Endothelial cell of umbilical vein (primary cell): ENCODE results near the gene ARNT2. TPM values are rescaled to one million over a fixed set of nuclear protein-coding genes. Genes with fewer than 3 reads are reported as not detected.

ENCODE experiments used
- BruUV-seq: library from RNA; stranded (reverse); fragments of 400-500 nt; replicated peaks from 2 replicates; lab custom pipeline; 2021; lab: Mats Ljungman, UMichigan
- CTCF ChIA-PET: fragments of 300-600, 350-600 bp; sonication (Branson Sonifier 250); formaldehyde crosslinking; loops from one replicate; lab custom pipeline; 2021; ENCODE audit warnings: antibody characterized with exemption, inconsistent platforms; lab: Charles Lee
- POLR2A ChIA-PET: fragments of 300-600, 350-600 bp; sonication (Branson Sonifier 250); formaldehyde crosslinking; loops from one replicate; lab custom pipeline; 2021; ENCODE audit warnings: antibody characterized with exemption, inconsistent platforms; lab: Charles Lee
- DNase-seq: peaks from one replicate; pipeline ENCODE4 v3.0.0-alpha.2; 2011; ENCODE audit warnings: low read depth, low spot score
- FAIRE-seq: peaks from 2 replicates; lab custom pipeline; 2011; peaks lifted over from hg19 to GRCh38; lab: Jason Lieb, UNC
- H2AFZ ChIP-seq: 2 replicates; pipeline ENCODE4 v1.6.0; 2012; ENCODE audit warnings: low read depth, low read length, control low read depth, inconsistent platforms
- H3K27ac ChIP-seq: 2 replicates; pipeline ENCODE4 v1.5.1; 2011; ENCODE audit warnings: low read depth, mild to moderate bottlenecking, control low read depth, low read length, moderate library complexity; ENCODE audit not compliant: insufficient read depth
- H3K27me3 ChIP-seq, 2 experiments: 2 replicates each; pipeline versions ENCODE4 v1.6.0 to v1.6.1; 2011; ENCODE audit warnings: low read length in 2 of 2, mixed read lengths in 1 of 2; ENCODE audit not compliant: control insufficient read depth in 2 of 2, insufficient read depth in 2 of 2
- H3K36me3 ChIP-seq, 2 experiments: 2 replicates in 1 of 2; 3 replicates in 1 of 2; pipeline ENCODE4 v1.5.1; 2011; ENCODE audit warnings: low read length in 2 of 2, mild to moderate bottlenecking in 1 of 2, moderate library complexity in 1 of 2; ENCODE audit not compliant: control insufficient read depth in 2 of 2, insufficient read depth in 2 of 2; ENCODE audit errors: extremely low read depth in 1 of 2
- H3K4me1 ChIP-seq: 3 replicates; pipeline ENCODE4 v1.5.1; 2011; ENCODE audit warnings: mild to moderate bottlenecking, low read length; ENCODE audit not compliant: control insufficient read depth, insufficient read depth; ENCODE audit errors: extremely low read depth
- H3K4me2 ChIP-seq: 2 replicates; pipeline ENCODE4 v1.6.1; 2011; ENCODE audit warnings: low read length, control low read depth, mixed read lengths; ENCODE audit not compliant: insufficient read depth
- H3K4me3 ChIP-seq, 3 experiments: fragments of 200-600 bp in 1 of 3; sonication (generic), shearing (Covaris generic) in 1 of 3; replicated peaks in 1 of 3; 2 replicates each; pipeline ENCODE4 v1.5.1; 2011 to 2016; ENCODE audit warnings: control low read depth in 3 of 3, low read length in 3 of 3, mild to moderate bottlenecking in 2 of 3, inconsistent platforms in 1 of 3, low read depth in 1 of 3, moderate library complexity in 1 of 3; ENCODE audit not compliant: insufficient read depth in 1 of 3
- H3K79me2 ChIP-seq: 2 replicates; pipeline ENCODE4 v1.6.0; 2012; ENCODE audit warnings: low read length, inconsistent platforms; ENCODE audit not compliant: control insufficient read depth, insufficient read depth
- H3K9ac ChIP-seq: replicated peaks from 2 replicates; pipeline ENCODE3; 2011; ENCODE audit warnings: low read length, control low read depth; ENCODE audit not compliant: insufficient read depth; ENCODE audit errors: extremely low read depth
- H3K9me1 ChIP-seq: replicated peaks from 3 replicates; pipeline ENCODE4 v1.6.0; 2011; ENCODE audit warnings: mild to moderate bottlenecking, low read length; ENCODE audit not compliant: control insufficient read depth, insufficient read depth; ENCODE audit errors: extremely low read depth
- H3K9me3 ChIP-seq: replicated peaks from 2 replicates; pipeline ENCODE4 v1.5.1; 2012; ENCODE audit warnings: low read length, inconsistent platforms; ENCODE audit not compliant: control insufficient read depth, insufficient read depth
- H4K20me1 ChIP-seq: replicated peaks from 2 replicates; pipeline ENCODE3; 2011; ENCODE audit warnings: mild to moderate bottlenecking, low read length; ENCODE audit not compliant: control insufficient read depth, insufficient read depth; ENCODE audit errors: extremely low read depth
- EZH2 ChIP-seq: IDR thresholded peaks from 2 replicates; pipeline ENCODE4 v1.6.1; 2012; ENCODE audit warnings: borderline replicate concordance, low read depth, mild to moderate bottlenecking, moderate library complexity, low read length, inconsistent platforms; ENCODE audit not compliant: severe bottlenecking
- FOS ChIP-seq: IDR thresholded peaks from 2 replicates; pipeline ENCODE4 v1.6.1; 2011; ENCODE audit warnings: mild to moderate bottlenecking, low read length, moderate library complexity, borderline replicate concordance; ENCODE audit not compliant: insufficient read depth
- GATA2 ChIP-seq: IDR thresholded peaks from 2 replicates; pipeline ENCODE4 v1.7.0; 2011; ENCODE audit warnings: low read depth, mild to moderate bottlenecking, moderate library complexity, mixed read lengths, low read length; ENCODE audit not compliant: insufficient read length, insufficient read depth
- JUN ChIP-seq: IDR thresholded peaks from 2 replicates; pipeline ENCODE4 v1.6.1; 2011; ENCODE audit warnings: borderline replicate concordance, low read depth; ENCODE audit not compliant: insufficient read length, insufficient read depth
- MYC ChIP-seq: IDR thresholded peaks from one replicate; pipeline ENCODE4 v1.6.1; 2011; ENCODE audit warnings: mild to moderate bottlenecking, low read depth, low read length
- POLR2A ChIP-seq: IDR thresholded peaks from 2 replicates; pipeline ENCODE4 v1.6.1; 2012; ENCODE audit warnings: low read depth, mild to moderate bottlenecking, control low read depth, low read length
- POLR2AphosphoS5 ChIP-seq: IDR thresholded peaks from 2 replicates; pipeline ENCODE4 v1.6.1; 2012; ENCODE audit warnings: low read depth, mild to moderate bottlenecking, control low read depth, low read length, moderate library complexity; ENCODE audit not compliant: insufficient read depth
- dilution Hi-C: fragments of 300-500 bp; cut with MboI; formaldehyde crosslinking; loops from one replicate; pipeline ENCODE4 v1.15.0; 2019; ENCODE audit warnings: low sequenced_read_pairs; ENCODE audit not compliant: extremely low pct_ligation_motif_present
- intact Hi-C: fragments of 100-400 bp; cut with micrococcal nuclease; formaldehyde crosslinking; loops from one replicate; pipeline ENCODE4 v1.10.0; 2022
- polyA plus RNA-seq, 4 experiments: library from polyadenylated mRNA; depleted of rRNA in 3 of 4; stranded (reverse) in 3 of 4; unstranded in 1 of 4; fragments of >200 nt; gene quantifications; 2 replicates each; pipeline versions ENCODE4 v1.2.1 to v1.2.3, GENCODE V29; 2011 to 2012; ENCODE audit warnings: missing spikeins in 1 of 4
- total RNA-seq: library from RNA; stranded (reverse); gene quantifications from 2 replicates; pipeline ENCODE4 v1.2.3, GENCODE V29; 2021
- TF ChIP-seq, protein P1 (sequence below), 2 donors: IDR thresholded peaks; 1 replicate in 1 of 2; 2 replicates in 1 of 2; pipeline ENCODE4 v1.5.1; 2011; ENCODE audit warnings: low read length in 2 of 2, mild to moderate bottlenecking in 2 of 2, moderate library complexity in 2 of 2, control low read depth in 1 of 2, inconsistent platforms in 1 of 2, low read depth in 1 of 2; ENCODE audit not compliant: insufficient read depth in 1 of 2; ENCODE audit errors: extremely low read depth in 1 of 2
- TF ChIP-seq, protein P2 (sequence below): IDR thresholded peaks from 2 replicates; pipeline ENCODE4 v1.6.1; 2011; ENCODE audit not compliant: insufficient read depth, insufficient read length

The ARNT2 gene
- total and polyA plus RNA-seq, 2 donors (not counting 3 experiments of a cell fraction or from before 2014, with no cell fraction given) = 0.03 to 0.20 TPM

DNA sequence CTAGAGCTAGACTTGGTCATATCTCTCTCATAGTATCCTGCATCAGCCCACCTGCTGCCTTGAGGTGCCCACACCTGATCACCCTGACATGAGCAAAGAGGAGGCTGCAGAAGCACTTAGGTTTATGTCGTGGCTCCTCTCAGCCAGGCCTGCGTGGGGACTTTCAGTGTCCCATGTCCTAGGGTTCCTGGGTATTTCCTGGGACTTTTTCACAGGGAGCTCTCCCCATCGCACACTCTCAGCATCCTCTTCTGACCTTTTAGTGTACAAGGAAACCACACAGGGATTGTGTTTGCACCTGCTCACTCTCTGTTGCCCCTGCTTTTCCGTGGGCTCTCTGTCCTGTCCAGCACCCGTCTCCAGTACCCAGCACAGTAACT lies 61.4 kb downstream of the ARNT2 start:
- FAIRE-seq = no peak
- DNase-seq = no peak
- CTCF ChIA-PET = interaction anchor here (1.0 to 1.3 kb wide), 2 partner anchors 12 to 102 kb away, joined by 3 read pairs; no protein-coding TSS in a partner anchor
- H3K36me3 ChIP-seq = no peaks in the 10 kb centered on the region
- H3K9me1 ChIP-seq = no peaks in the 10 kb centered on the region
- H3K4me2 ChIP-seq = no peak overlapping the region
- H3K27me3 ChIP-seq = no peaks in the 10 kb centered on the region
- no peak overlapping the region for H2AFZ ChIP-seq
- H3K4me3 ChIP-seq = no peak overlapping the region
- H3K79me2 ChIP-seq = no peaks in the 10 kb centered on the region
- no peak for TF ChIP-seq GATA2
- TF ChIP-seq POLR2A = no peak
- no peak for TF ChIP-seq JUN
- TF ChIP-seq, protein P1, sequence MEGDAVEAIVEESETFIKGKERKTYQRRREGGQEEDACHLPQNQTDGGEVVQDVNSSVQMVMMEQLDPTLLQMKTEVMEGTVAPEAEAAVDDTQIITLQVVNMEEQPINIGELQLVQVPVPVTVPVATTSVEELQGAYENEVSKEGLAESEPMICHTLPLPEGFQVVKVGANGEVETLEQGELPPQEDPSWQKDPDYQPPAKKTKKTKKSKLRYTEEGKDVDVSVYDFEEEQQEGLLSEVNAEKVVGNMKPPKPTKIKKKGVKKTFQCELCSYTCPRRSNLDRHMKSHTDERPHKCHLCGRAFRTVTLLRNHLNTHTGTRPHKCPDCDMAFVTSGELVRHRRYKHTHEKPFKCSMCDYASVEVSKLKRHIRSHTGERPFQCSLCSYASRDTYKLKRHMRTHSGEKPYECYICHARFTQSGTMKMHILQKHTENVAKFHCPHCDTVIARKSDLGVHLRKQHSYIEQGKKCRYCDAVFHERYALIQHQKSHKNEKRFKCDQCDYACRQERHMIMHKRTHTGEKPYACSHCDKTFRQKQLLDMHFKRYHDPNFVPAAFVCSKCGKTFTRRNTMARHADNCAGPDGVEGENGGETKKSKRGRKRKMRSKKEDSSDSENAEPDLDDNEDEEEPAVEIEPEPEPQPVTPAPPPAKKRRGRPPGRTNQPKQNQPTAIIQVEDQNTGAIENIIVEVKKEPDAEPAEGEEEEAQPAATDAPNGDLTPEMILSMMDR (IDR thresholded peaks at IDR 0.05; ENCODE audit: extremely low read depth in 1 of 2, insufficient read depth in 1 of 2, low read depth in 1 of 2, low read length in 2 of 2) = no peak
- TF ChIP-seq MYC = no peak
- no peak for TF ChIP-seq POLR2AphosphoS5
- TF ChIP-seq, protein P2, sequence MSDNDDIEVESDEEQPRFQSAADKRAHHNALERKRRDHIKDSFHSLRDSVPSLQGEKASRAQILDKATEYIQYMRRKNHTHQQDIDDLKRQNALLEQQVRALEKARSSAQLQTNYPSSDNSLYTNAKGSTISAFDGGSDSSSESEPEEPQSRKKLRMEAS = no peak
- no peak for TF ChIP-seq FOS
- no peak for TF ChIP-seq EZH2
- no peaks in the 10 kb centered on the region for H4K20me1 ChIP-seq
- dilution Hi-C loops (no loop called here), intact Hi-C loops (no loop called here)
- no TSS peak for BruUV-seq
- no peak overlapping the region for H3K27ac ChIP-seq
- POLR2A ChIA-PET = no interaction called here
- H3K9me3 ChIP-seq = no peaks in the 10 kb centered on the region
- H3K9ac ChIP-seq = no peak overlapping the region
- H3K4me1 ChIP-seq = no peaks in the 10 kb centered on the region
